K562 (cell line): ENCODE results near the gene NTM. TPM values are rescaled to one million over a fixed set of nuclear protein-coding genes. Genes with fewer than 3 reads are reported as not detected.

Experiments used
- ATAC-seq: fragments of 200-7000 bp; cut with Tn5 transposase; 3 replicates; pipeline ENCODE4 v1.9.1; 2020; ENCODE audit warnings: moderate library complexity
- BruUV-seq: library from RNA; stranded (reverse); fragments of 400-500 nt; replicated peaks from 2 replicates; lab custom pipeline; 2021; lab: Mats Ljungman, UMichigan
- CTCF ChIA-PET: fragments of 300-600 bp; formaldehyde crosslinking; extraction: SDS; loops from one replicate; lab custom pipeline; 2021; ENCODE audit warnings: low intra/inter-chr PET ratio; lab: Yijun Ruan, JAX
- POLR2A ChIA-PET: fragments of 300-600, 350-650 bp; sonication (Branson Sonifier 250); formaldehyde crosslinking; extraction: SDS; loops from one replicate; lab custom pipeline; 2021; ENCODE audit warnings: antibody characterized with exemption, inconsistent platforms; lab: Yijun Ruan, JAX
- DNase-seq, 4 experiments: peaks; one replicate each; pipeline versions ENCODE4 v3.0.0 to v3.0.0-alpha.2; 2011 to 2018; ENCODE audit warnings: low spot score in 3 of 4, mixed read lengths in 3 of 4; ENCODE audit errors: extremely low read depth in 1 of 4
- FAIRE-seq: peaks from 2 replicates; lab custom pipeline; 2011; peaks lifted over from hg19 to GRCh38; lab: Jason Lieb, UNC
- H2AFZ ChIP-seq: 2 replicates; pipeline ENCODE4 v1.6.0; 2011; ENCODE audit warnings: low read depth, low read length, control low read depth, inconsistent platforms
- H3K27ac ChIP-seq: fragments of 200-600 bp; 3 replicates; pipeline ENCODE4 v1.8.0; 2011; ENCODE audit warnings: low read depth, mild to moderate bottlenecking, control low read depth, inconsistent platforms, low read length, moderate library complexity, mixed read lengths; ENCODE audit errors: extremely low read depth
- H3K27me3 ChIP-seq, 2 experiments: fragments of 300-600 bp in 1 of 2; 2 replicates in 1 of 2; 3 replicates in 1 of 2; pipeline versions ENCODE4 v1.6.0 to v1.8.0; 2011; ENCODE audit warnings: inconsistent platforms in 2 of 2, low read length in 2 of 2, mild to moderate bottlenecking in 1 of 2, mixed read lengths in 1 of 2, moderate library complexity in 1 of 2; ENCODE audit not compliant: control insufficient read depth in 2 of 2, insufficient read depth in 2 of 2
- H3K36me3 ChIP-seq: fragments of 300-600 bp; 3 replicates; pipeline ENCODE4 v1.8.0; 2011; ENCODE audit warnings: mild to moderate bottlenecking, low read length, inconsistent platforms; ENCODE audit not compliant: control insufficient read depth, insufficient read depth
- H3K4me1 ChIP-seq, 2 experiments: fragments of 200-600 bp in 1 of 2; replicated peaks in 1 of 2; 2 replicates in 1 of 2; 3 replicates in 1 of 2; pipeline versions ENCODE4 v1.5.1 to v1.8.0; 2011; ENCODE audit warnings: inconsistent platforms in 2 of 2, low read length in 2 of 2, mild to moderate bottlenecking in 1 of 2, mixed read lengths in 1 of 2, moderate library complexity in 1 of 2; ENCODE audit not compliant: control insufficient read depth in 2 of 2, insufficient read depth in 2 of 2
- H3K4me2 ChIP-seq: 2 replicates; pipeline ENCODE4 v1.6.1; 2011; ENCODE audit warnings: low read length, control low read depth, inconsistent platforms, mixed read lengths; ENCODE audit not compliant: insufficient read depth
- H3K4me3 ChIP-seq: fragments of 200-600 bp; sonication (generic), shearing (Covaris generic); 2 replicates; pipeline ENCODE4 v1.5.1; 2016; ENCODE audit warnings: control low read depth, inconsistent platforms
- H3K79me2 ChIP-seq: fragments of 200-600 bp; 3 replicates; pipeline ENCODE4 v1.8.0; 2011; ENCODE audit warnings: low read length, inconsistent platforms; ENCODE audit not compliant: control insufficient read depth, insufficient read depth
- H3K9ac ChIP-seq, 2 experiments: 2 replicates each; pipeline versions ENCODE4 v1.6.0 to v1.6.1; 2011; ENCODE audit warnings: low read depth in 2 of 2, low read length in 2 of 2, control low read depth in 1 of 2, inconsistent platforms in 1 of 2, mild to moderate bottlenecking in 1 of 2, mixed read lengths in 1 of 2; ENCODE audit not compliant: insufficient read depth in 1 of 2
- H3K9me1 ChIP-seq: one replicate; pipeline ENCODE4 v1.6.0; 2011; ENCODE audit warnings: inconsistent platforms, mild to moderate bottlenecking, low read length, moderate library complexity; ENCODE audit not compliant: control insufficient read depth, insufficient read depth
- H3K9me3 ChIP-seq: replicated peaks from 2 replicates; pipeline ENCODE4 v1.5.1; 2011; ENCODE audit warnings: low read depth, low read length, inconsistent platforms; ENCODE audit not compliant: control insufficient read depth, insufficient read depth
- H4K20me1 ChIP-seq: replicated peaks from 2 replicates; pipeline ENCODE4 v1.6.1; 2011; ENCODE audit warnings: low read length, inconsistent platforms, mixed read lengths; ENCODE audit not compliant: control insufficient read depth, insufficient read depth
- BMI1 ChIP-seq: fragments of 150-350 bp; IDR thresholded peaks from 2 replicates; pipeline ENCODE4 v1.6.1; 2014; ENCODE audit warnings: low read length
- GTF2E2 ChIP-seq: fragments of 200-800 bp; sonication (Bioruptor generic); IDR thresholded peaks from 2 replicates; pipeline ENCODE4 v1.6.1; 2016; ENCODE audit warnings: missing genetic modification characterization, missing compliant biosample characterization
- HDAC1 ChIP-seq, 2 experiments: fragments of 450-650 bp; IDR thresholded peaks; 2 replicates each; pipeline ENCODE4 v1.6.1; 2016 to 2017; ENCODE audit warnings: inconsistent platforms in 1 of 2, mild to moderate bottlenecking in 1 of 2, moderate library complexity in 1 of 2
- ILF3 ChIP-seq: fragments of 450-650 bp; IDR thresholded peaks from 2 replicates; pipeline ENCODE4 v1.6.1; 2018; ENCODE audit warnings: antibody characterized with exemption, mild to moderate bottlenecking, moderate library complexity, borderline replicate concordance
- ILK ChIP-seq: fragments of 450-650 bp; IDR thresholded peaks from 2 replicates; pipeline ENCODE4 v1.6.1; 2016; ENCODE audit warnings: missing genetic modification characterization, low read depth, mild to moderate bottlenecking, missing compliant biosample characterization, moderate library complexity, borderline replicate concordance
- MEF2D ChIP-seq: conservative IDR thresholded peaks from 2 replicates; pipeline ENCODE4 v1.6.1; 2016; ENCODE audit warnings: low read depth, missing genetic modification characterization, missing compliant biosample characterization
- NCOA6 ChIP-seq: fragments of 450-650 bp; IDR thresholded peaks from 2 replicates; pipeline ENCODE4 v1.6.1; 2017; ENCODE audit warnings: mild to moderate bottlenecking
- NEUROD1 ChIP-seq: fragments of 150-350 bp; IDR thresholded peaks from 2 replicates; pipeline ENCODE4 v1.6.1; 2014; ENCODE audit warnings: borderline replicate concordance, low read length, low read depth; ENCODE audit not compliant: partially characterized antibody
- PHB2 ChIP-seq: fragments of 450-650 bp; IDR thresholded peaks from 2 replicates; pipeline ENCODE4 v1.6.1; 2017; ENCODE audit warnings: low read depth
- SMAD3 ChIP-seq: fragments of 450-650 bp; formaldehyde crosslinking; conservative IDR thresholded peaks from 2 replicates; pipeline ENCODE4 v1.4.0; 2020; ENCODE audit warnings: mild to moderate bottlenecking
- ZC3H11A ChIP-seq: IDR thresholded peaks from 2 replicates; pipeline ENCODE4 v1.6.1; 2012; ENCODE audit warnings: low read depth, low read length, improper control_type of control experiment
- WGBS: fragments of 100-300 bp; shearing (Covaris generic); methylation state at CpG from one replicate; pipeline ENCODE4 v1.1.6; 2016; ENCODE audit warnings: low coverage, mixed read lengths; ENCODE audit not compliant: insufficient coverage; ENCODE audit errors: missing lambda C conversion rate; 5-methylcytosine and 5-hydroxymethylcytosine counted together
- in situ Hi-C: fragments of 300-500 bp; cut with MboI; formaldehyde crosslinking; loops from 4 replicates; pipeline ENCODE4 v1.15.0; 2018; ENCODE audit warnings: inconsistent platforms, mixed read lengths
- intact Hi-C: fragments of 100-400 bp; cut with micrococcal nuclease; formaldehyde crosslinking; loops from 2 replicates; pipeline ENCODE4 v1.14.2; 2022
- polyA plus RNA-seq, 8 experiments: library from polyadenylated mRNA; depleted of rRNA in 4 of 8; stranded (reverse) in 5 of 8; unstranded in 3 of 8; fragments of >200 nt; fragmentation: Nextera tagmentation in 2 of 8; fragmentation: Illumina TruSeq in 1 of 8; extraction: Ambion mirVana in 2 of 8; extraction: Trizol in 1 of 8; gene quantifications; 2 replicates each; pipeline versions ENCODE4 v1.2.1 to v1.2.3, GENCODE V29; 2011 to 2014; ENCODE audit warnings: inconsistent platforms in 1 of 8, missing spikeins in 1 of 8
- total RNA-seq, 7 experiments: library from RNA; depleted of rRNA in 6 of 7; stranded (reverse); fragments of >200 nt in 6 of 7; fragmentation: Illumina TruSeq in 2 of 7; extraction: Trizol in 2 of 7; gene quantifications; 2 replicates each; pipeline versions ENCODE4 v1.2.1 to v1.2.3, GENCODE V29; 2011 to 2021; ENCODE audit warnings: low replicate concordance in 1 of 7
- TF ChIP-seq, protein P1 (sequence below), 2 experiments: IDR thresholded peaks; 2 replicates each; pipeline ENCODE4 v1.6.1; 2012; ENCODE audit warnings: improper control_type of control experiment in 2 of 2, low read depth in 2 of 2, low read length in 2 of 2, borderline replicate concordance in 1 of 2
- TF ChIP-seq, protein P2 (sequence below): sonication (generic); formaldehyde crosslinking; IDR thresholded peaks from 2 replicates; pipeline ENCODE4 v1.4.0; 2020; ENCODE audit warnings: mild to moderate bottlenecking, missing genetic modification reagents

The NTM gene
- total and polyA plus RNA-seq, 9 of the 15 experiments (the other 6 are each of a cell fraction or from before 2014, with no cell fraction given) = not detected

DNA sequence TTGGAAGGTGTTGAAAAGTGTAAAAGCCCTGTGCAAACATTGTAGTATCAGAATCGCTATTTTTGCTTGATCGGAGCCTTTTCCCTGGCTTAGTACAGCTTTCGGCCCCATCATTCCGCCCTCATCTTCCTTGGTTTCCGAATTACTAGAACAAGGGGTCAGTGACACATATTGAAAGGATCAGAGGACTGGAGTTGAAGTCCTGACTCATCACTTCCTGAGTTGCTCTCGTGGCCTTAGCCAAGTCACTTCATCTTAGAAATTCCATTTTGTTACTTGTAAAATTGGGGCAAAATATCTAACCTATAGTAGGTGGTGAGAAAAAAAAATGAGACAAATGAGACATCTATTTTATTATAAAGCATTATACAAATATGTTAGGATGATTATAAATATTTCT is 375.0 kb downstream of the NTM start:
- no peaks in the 10 kb centered on the region for H4K20me1 ChIP-seq
- FAIRE-seq (no peak), ATAC-seq (no peak), DNase-seq (no peak)
- no peaks in the 10 kb centered on the region for H3K79me2 ChIP-seq
- H3K27me3 ChIP-seq = no peaks in the 10 kb centered on the region
- BruUV-seq = no TSS peak
- no peak overlapping the region for H3K4me3 ChIP-seq
- whole genome bisulfite sequencing = 0% methylated on average over 6 of the region's 6 CpGs
- no peak overlapping the region for H3K27ac ChIP-seq
- no peak overlapping the region for H3K4me2 ChIP-seq
- POLR2A ChIA-PET = no interaction called here
- H3K4me1 ChIP-seq = no peaks in the 10 kb centered on the region
- no peaks in the 10 kb centered on the region for H3K9me3 ChIP-seq
- CTCF ChIA-PET = no interaction called here
- H2AFZ ChIP-seq = no peak overlapping the region
- H3K36me3 ChIP-seq = no peaks in the 10 kb centered on the region
- in situ Hi-C loops = no loop called here
- intact Hi-C loops = loop anchor here (5.0 kb wide), 2 partner anchors 292 to 1322 kb away; no protein-coding TSS in a partner anchor
- no peaks in the 10 kb centered on the region for H3K9me1 ChIP-seq
- H3K9ac ChIP-seq = no peak overlapping the region
- TF ChIP-seq ILF3 = no peak

DNA sequence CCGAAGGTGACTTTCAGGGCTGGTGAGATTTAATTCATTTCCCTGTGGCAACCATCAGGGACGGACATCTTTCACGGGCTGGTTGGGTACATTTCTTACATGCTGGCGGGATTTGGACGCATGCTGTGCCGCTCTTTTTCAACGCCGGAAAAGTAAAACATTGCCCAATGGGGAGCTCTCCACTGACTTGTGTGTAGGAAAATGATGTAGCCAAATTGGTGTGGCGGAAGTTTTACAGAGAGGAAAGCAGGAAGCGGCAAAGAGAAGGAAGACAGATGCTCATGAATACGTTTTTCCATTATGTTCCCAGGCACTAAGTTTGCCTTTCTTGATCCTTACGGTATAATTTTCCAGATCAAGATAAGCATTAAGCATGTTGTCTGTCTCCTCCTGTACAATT is 375.8 kb downstream of the NTM start:
- H3K27ac ChIP-seq = no peak overlapping the region
- H3K9ac ChIP-seq = no peak overlapping the region
- no TSS peak for BruUV-seq
- H3K36me3 ChIP-seq = no peaks in the 10 kb centered on the region
- FAIRE-seq (no peak), ATAC-seq (no peak), DNase-seq (no peak)
- ChIA-PET CTCF (no interaction called here), POLR2A (no interaction called here)
- H3K79me2 ChIP-seq = no peaks in the 10 kb centered on the region
- H3K4me2 ChIP-seq = no peak overlapping the region
- H3K4me1 ChIP-seq = no peaks in the 10 kb centered on the region
- intact Hi-C loops = loop anchor here (5.0 kb wide), 2 partner anchors 291 to 1321 kb away; no protein-coding TSS in a partner anchor
- in situ Hi-C loops = no loop called here
- WGBS = 3% methylated on average over 10 of the region's 12 CpGs
- no peaks in the 10 kb centered on the region for H3K9me1 ChIP-seq
- no peaks in the 10 kb centered on the region for H4K20me1 ChIP-seq
- H2AFZ ChIP-seq = no peak overlapping the region
- no peaks in the 10 kb centered on the region for H3K9me3 ChIP-seq
- no peaks in the 10 kb centered on the region for H3K27me3 ChIP-seq
- H3K4me3 ChIP-seq = no peak overlapping the region
- TF ChIP-seq ZC3H11A = no peak
- TF ChIP-seq, protein P1, sequence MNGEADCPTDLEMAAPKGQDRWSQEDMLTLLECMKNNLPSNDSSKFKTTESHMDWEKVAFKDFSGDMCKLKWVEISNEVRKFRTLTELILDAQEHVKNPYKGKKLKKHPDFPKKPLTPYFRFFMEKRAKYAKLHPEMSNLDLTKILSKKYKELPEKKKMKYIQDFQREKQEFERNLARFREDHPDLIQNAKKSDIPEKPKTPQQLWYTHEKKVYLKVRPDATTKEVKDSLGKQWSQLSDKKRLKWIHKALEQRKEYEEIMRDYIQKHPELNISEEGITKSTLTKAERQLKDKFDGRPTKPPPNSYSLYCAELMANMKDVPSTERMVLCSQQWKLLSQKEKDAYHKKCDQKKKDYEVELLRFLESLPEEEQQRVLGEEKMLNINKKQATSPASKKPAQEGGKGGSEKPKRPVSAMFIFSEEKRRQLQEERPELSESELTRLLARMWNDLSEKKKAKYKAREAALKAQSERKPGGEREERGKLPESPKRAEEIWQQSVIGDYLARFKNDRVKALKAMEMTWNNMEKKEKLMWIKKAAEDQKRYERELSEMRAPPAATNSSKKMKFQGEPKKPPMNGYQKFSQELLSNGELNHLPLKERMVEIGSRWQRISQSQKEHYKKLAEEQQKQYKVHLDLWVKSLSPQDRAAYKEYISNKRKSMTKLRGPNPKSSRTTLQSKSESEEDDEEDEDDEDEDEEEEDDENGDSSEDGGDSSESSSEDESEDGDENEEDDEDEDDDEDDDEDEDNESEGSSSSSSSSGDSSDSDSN (IDR thresholded peaks at IDR 0.05; ENCODE audit: borderline replicate concordance in 1 of 2, low read depth in 2 of 2, low read length in 2 of 2) = no peak
- no peak for TF ChIP-seq HDAC1 (IDR thresholded peaks at IDR 0.05)
- no peak for TF ChIP-seq GTF2E2 (tag)
- TF ChIP-seq NEUROD1 = no peak
- no peak for TF ChIP-seq ILK (tag)
- no peak for TF ChIP-seq PHB2
- no peak for TF ChIP-seq NCOA6
- TF ChIP-seq BMI1 = no peak
- TF ChIP-seq SMAD3 (CRISPR knock-in tag) = no peak
- TF ChIP-seq, protein P2, sequence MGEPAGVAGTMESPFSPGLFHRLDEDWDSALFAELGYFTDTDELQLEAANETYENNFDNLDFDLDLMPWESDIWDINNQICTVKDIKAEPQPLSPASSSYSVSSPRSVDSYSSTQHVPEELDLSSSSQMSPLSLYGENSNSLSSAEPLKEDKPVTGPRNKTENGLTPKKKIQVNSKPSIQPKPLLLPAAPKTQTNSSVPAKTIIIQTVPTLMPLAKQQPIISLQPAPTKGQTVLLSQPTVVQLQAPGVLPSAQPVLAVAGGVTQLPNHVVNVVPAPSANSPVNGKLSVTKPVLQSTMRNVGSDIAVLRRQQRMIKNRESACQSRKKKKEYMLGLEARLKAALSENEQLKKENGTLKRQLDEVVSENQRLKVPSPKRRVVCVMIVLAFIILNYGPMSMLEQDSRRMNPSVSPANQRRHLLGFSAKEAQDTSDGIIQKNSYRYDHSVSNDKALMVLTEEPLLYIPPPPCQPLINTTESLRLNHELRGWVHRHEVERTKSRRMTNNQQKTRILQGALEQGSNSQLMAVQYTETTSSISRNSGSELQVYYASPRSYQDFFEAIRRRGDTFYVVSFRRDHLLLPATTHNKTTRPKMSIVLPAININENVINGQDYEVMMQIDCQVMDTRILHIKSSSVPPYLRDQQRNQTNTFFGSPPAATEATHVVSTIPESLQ (CRISPR knock-in tag) = no peak
- TF ChIP-seq MEF2D (tag) = no peak
